HPDE6-E6E7 (cell line): Measurements from ENCODE around the gene BCAR3.
"Not testable (repeated sequence)": the region's sequence is repeated elsewhere in the genome, so short reads cannot be mapped to it uniquely, and the experiment has no call there.

Experiments
- DNase-seq: peaks from one replicate; pipeline ENCODE4 v3.0.0; 2011; ENCODE audit warnings: missing footprints; ENCODE audit errors: extremely low spot score

Gene BCAR3

DNA sequence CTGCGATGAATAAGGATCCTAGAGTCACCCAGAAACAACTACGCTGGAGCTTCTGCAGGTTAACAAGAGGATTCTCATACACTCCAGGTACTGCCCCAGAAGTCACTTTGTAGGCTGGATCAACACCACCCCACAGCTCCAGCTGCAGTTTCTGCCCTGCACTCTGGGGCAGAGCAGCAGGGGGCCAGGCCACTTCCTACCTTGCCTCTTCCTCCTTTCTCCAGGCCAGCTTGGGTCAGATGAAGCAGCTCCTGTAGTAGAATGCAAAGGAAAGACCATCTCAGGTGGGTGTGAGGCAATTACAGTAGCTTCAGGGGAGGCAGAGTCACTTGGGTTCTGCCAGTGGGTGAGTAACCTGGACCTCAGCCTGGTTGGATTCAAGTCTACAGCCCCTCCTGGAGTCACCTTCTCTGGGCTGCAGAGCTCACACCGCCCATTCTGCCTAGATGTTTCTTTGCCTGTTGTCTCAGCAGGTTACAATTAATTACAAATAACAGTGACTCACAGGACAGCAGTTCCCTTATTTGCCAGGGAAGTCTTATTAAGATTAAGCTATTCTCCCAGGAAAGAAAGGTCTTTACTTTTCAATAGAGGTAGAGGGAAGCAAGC is 24.4 kb upstream of the BCAR3 start:
- DNase-seq: no peak

DNA sequence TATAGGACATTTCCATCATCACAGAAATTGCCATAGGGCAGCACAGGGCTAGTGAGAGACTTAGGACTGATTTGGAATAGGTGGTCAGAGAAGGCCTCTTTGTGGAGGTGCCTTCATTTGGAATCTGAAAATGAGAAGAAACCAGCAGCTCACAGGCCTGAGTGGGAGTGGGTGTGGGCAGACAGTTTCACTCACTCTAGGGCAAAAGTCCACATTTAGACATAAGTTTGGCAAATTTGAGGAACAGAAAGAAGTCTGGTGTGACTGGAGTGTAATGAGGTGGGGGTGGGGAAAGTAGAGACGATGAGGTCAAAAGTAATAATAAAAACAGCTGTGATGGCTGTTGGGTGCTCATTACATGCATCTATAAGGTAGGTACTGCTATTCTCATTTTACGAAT is 22.4 kb upstream of the BCAR3 start:
- no peak for DNase-seq

DNA sequence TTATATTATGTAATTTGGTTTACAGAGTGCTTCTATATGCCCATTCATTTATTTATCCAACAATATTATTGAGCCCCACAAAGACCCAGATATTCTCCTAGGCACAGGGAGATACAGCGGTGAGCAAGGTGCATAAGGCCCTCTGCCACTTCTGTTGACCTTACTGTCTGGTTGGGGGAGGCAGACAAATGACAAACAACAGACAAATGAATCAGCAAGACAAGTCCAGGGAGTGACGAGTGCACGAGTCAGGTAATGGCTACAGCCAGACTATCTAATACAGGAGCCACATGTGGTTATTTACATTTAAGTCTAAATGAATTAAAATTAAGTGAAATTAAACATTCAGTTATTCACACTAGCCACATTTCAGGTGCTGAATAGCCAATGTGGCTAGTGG is 22.0 kb upstream of the BCAR3 start:
- no peak for DNase-seq

DNA sequence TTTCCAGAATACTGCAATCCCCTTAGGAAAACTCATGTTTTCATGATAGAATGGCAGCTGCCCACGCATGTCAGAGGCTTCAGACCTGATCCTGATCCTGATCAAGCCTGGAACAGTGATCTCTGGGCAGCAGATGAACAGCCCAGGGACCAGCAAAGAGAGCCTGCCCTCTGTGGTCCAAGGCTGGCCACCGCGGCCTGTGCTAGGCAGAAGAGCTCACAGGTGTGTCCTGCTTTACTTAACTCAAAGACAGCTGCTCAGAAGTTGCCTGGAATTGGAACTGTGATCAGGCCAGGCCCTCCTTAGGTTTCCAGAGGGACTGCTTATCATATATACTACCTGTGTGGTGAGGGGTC is 21.2 kb upstream of the BCAR3 start:
- no peak for DNase-seq

DNA sequence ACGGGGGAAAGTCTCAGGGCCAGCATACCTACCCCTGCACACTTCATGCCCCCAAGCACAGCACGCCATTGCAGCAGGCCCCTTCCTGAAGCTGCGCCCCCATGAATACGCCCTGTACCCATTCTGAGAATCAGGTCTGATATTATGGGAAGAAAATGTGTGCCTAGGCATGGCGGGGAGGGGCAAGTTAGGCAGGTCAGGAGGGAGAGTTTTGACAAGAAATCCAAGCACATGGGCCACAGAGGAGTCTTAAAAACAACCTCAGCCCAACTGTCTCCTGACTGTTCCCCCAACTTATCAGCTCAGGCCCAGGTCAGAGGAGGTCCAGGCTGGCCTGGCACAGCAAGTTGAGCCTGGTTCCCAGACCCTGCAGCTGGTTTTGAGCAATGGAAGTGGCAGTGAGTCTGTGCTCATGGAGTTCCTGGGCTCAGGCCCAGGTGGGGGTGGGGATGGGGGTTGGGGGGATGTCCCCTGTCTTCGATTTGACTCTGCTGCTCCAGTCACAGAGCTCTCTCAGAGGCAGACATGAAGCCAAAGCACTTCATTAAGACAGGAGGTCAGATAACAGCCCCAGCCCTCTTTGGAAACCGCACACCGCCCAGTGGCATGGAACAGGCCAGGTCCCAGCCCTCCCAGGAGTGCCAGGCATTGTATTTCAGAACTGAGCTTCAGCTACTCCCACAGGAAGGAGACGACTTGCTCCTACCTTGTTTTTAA is 20.6 kb upstream of the BCAR3 start:
- DNase-seq: no peak

DNA sequence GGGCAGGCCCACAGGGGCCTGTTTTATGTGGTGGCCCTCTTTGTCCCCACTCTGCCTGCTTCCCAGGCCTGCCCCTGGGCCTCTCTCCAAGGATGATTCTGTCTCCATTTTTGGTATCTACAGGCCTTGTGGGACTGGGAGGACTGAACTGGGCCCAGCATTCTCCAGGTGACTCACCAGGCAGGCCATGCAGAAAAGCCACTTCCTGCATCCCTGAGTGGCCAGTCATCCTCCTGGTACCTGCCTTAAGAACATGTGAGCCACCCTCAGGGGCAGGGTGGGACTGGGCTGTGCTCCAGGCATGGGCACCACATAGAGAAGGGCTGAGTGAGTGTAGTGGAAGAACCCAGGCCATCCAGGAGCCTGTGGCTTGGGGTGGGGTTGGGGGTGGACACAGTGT is 20.0 kb upstream of the BCAR3 start:
- peak; percentile 99 for DNase-seq

DNA sequence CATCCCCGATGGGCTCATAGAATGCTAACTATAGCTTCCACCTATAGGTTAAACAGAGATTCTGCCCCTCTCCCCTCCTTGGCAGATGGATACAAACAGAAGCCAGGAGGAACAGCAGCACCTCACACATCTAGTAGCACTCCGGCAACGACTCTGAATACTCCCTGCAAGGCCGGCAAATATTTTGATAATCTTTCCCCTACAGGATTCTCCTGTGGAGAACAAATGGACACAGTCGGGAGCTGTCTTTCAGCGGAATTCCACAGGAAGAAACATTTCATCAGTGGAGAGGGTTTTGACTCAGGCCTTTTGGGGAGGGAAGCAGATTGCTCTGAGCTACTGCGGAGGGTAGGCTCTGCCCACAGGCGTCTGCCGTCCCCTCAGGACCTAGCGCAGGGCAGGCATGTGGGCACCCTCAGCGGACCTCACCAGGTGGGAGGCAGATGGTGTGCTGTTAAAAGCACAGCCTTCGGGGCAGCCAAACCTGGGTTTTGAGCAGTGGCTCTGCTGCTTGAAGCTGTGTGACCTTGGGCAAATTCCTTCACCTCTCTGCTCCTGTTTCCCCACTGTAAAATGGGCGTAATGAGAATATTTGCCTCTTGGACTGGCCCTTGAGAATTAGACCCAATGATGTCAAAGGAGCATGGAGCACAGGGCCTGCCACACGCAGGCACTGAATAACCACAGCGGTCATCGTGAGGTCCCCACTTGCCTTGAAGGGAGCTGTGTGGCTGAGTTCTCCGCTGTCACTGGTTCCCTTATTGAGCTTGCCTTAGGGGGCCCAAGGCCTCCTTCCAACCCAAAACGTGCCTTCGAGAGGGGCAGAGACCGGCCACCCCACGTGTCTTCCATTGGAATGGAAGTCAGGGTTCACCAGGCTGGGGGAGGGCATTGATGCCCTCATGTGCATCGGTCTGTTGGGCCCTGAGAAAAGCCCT is 19.2 kb upstream of the BCAR3 start:
- no peak for DNase-seq

DNA sequence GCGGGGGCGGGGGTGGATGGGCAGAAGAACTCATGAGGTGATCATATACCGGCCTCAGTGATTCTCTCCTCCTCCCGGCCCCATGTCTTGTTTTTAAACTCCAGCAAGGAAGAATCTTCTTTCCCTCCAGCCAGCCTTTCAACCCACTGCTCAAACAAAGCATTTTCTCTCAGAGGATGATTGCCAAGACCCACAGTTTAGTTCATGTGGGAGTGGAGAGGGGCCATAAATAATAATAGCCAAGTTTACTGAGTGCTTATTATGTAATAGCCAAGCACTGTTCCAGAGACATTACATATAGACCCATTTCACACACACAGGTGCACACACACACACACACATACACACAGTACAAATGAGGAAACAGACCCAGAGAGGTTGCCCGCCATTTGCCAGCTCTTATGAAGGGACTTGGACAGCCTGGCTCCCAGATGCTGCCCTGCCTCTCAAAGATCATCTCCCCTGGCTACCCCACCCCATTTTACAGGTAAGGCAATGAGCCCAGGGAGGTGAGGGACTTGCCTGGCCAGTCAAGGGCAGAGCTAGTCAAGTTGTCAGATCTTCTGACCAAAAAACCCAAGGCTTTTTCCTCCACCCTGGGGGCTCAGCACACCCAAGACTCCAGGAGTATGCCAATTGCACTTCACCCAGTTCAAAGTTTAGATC is 18.0 kb upstream of the BCAR3 start:
- DNase-seq: no peak

DNA sequence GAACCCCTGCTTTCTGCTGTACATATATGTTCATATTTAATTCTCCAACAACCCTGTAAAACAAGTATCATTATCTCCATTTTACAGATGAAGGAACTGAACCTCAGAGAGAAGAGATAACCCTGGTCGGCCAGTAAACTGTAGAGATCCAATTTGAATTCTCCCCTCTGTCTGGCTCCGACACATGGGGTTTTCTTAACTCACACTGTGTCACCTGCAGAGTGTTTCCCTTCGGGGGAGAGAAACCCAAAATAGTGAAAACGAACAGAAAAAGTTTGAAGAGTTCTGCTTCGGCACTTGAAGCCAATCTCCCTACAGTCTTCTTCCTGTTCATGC is 17.4 kb upstream of the BCAR3 start:
- DNase-seq: no peak

DNA sequence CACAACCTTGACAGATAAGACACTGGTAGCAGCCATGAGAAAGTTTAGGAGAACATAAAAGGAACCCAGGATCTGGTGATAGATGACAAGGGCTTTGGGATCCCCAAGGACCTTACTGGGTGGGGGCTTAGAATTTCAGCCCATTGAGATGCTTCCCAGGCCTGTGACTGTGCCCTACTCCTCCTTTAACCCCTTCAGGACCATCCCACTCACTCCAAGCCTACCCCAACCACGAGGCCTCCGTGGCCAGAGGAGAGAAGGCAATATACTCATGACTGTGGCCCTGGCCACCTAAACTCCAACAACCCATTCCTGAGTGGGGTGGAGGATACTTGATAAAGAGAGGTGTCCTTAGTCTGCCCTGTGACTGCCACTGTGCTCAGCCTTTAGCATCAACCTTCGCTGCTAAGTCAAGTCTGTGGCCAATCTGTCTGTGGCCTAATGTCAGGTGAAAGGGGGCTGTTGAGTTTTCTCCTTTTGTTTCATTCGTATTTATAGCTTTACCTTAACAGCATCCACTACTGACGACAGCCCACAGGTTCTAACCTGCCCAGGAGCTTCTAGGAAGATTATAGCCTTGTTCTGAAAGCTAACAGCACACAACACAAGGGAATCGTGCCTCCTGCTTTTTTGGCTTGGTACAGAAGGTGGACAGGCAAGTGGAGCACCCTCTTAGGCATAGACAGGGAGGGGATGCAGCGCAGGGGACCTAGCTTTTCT is 16.9 kb upstream of the BCAR3 start:
- DNase-seq: no peak

DNA sequence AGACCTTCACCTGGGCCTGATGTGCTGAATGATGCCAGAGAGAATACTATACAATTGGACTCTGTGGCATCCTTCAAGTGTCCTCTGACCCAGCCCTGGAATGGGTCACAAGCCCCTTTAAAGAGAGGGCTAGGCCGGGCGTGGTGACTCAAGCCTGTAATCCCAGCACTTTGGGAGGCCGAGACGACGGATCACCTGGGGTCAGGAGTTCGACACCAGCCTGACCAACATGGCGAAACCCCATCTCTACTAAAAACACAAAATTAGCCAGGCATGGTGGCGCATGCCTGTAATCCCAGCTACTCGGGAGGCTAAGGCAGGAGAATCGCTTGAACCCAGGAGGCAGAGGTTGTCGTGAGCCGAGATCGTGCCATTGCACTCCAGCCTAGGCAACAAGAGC is 15.9 kb upstream of the BCAR3 start:
- not testable (repeated sequence) for DNase-seq

DNA sequence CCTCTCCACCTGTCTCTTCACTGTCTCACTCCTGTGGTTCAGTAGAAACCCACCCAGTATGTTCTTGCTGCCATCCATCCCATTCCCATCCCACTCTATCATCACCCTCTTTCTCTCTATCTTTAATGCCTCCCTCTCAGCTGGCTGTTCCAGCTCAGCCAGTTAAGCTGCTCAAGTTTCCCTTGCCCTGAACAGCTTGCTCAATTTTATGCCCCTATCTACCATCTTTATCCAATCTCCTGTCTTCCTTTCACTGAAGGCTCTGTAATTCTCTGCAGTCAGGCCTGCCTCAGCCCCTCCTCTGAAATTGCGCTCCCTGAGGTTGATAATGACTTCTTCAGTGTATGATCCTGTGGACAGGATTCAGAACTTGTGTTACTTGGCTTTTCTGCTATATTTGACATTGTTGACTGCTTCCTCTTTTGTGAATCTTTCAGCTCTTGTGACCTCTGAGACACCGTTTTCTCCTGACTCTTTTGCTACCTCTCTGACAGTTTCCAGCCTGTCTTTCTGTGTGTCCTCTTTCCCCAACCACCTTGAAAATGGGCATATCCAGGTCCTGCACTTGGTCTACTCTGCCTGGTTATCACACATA is 13.9 kb upstream of the BCAR3 start:
- no peak for DNase-seq

DNA sequence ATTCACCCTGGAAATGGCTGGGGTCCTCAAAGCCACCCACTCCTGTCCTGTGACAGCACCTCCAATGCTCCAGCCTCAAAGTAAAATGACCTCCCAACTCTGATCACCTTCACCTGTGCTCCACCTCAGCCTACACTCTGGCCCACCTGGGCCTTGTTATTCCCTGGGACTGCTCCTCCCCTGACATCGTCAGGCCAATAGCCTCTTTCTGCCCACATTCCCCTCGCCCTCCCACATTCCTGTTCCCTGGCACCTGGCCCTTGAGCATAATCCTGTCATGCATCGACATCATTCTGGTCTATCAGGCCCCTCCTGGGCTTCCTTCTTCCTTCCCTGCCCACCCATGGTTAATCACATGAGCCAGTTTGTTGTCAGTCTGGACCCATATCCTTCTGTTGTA is 13.2 kb upstream of the BCAR3 start:
- no peak for DNase-seq

DNA sequence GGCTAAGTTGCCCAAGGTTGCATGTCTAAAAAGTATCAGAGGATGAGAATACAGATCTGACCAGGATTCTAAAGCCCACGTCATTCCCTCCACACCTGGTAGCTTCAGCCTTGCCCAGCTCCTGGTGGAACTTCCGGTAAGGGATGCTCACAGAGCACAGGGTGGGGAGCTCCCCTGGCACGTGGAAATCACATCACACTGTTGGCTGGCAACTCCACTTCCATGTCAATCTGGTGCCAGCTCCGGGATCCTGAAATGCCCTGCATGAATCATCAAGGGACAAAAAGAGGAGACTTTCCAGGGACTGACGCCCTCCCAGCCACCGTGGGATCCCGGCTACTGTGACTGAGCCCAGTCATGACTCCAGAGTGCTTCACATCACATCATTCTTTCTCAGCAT is 12.4 kb upstream of the BCAR3 start:
- DNase-seq: no peak

DNA sequence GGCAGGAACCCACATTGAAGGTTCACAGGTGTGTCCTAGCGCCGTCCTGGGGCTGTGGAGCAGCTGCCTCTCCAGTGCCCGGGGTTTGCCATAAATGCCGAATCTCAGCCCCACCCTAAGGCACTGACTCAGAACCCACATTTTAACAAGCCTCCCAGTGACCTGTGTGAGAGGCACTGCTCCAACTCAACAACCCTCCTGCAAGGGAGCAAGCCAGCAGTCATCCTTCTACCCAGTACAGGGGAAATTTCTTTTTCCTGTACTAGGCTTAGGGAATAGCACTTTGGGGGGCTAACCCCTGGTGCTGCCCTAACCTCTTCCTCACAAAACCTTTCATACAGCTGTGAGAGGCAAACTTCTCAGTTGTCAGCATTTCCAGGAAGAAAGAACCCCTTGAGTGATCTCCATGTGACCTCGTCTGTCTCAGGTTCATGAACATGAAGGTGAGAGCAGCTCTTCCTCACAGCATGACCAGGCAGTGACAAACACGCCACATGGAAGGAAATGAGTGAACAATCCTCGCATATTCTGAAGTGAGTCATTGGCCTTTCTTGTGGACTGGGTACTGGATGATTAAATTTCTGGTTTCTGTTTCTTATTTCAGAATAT is 11.4 kb upstream of the BCAR3 start:
- DNase-seq: peak; percentile 91

DNA sequence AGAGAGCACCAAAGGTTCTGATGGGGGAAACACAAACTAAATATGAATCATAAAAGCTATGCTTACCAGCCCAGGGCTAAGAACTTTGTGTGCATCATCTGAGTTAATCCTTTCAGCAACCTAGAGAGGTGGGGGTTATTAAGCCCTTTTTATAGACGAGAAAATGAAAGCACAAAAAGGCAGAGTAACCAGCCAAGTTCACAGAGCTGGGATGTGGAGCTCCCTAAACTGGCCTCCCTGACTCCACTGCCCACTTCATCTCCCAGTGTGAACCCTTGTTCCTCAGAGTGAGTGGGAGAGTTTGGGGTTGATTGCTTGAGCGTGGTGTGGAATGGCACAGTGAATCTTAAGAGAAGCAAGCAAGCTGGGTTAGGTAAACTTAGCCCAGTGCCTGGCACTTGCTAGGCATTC is 10.8 kb upstream of the BCAR3 start:
- DNase-seq: no peak

DNA sequence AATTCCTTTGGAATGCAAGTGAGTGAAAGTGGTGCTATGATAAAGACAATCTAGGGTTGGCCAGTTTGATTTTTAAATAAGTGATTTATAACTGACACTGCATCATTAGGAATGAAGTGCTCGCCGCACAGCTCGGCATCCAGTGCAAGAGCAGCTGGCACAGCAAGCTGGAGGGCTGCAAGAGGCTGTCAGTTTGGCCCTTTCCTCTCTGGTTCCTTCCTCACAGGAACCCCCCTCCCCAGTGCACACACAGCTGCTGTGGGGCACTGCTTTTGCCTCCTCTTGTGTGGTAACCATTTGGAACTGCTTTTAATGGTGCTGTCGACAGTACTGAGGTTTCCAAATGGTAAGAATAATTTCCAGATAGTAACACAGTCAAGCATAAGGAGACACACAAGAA is 10.4 kb upstream of the BCAR3 start:
- DNase-seq: no peak

DNA sequence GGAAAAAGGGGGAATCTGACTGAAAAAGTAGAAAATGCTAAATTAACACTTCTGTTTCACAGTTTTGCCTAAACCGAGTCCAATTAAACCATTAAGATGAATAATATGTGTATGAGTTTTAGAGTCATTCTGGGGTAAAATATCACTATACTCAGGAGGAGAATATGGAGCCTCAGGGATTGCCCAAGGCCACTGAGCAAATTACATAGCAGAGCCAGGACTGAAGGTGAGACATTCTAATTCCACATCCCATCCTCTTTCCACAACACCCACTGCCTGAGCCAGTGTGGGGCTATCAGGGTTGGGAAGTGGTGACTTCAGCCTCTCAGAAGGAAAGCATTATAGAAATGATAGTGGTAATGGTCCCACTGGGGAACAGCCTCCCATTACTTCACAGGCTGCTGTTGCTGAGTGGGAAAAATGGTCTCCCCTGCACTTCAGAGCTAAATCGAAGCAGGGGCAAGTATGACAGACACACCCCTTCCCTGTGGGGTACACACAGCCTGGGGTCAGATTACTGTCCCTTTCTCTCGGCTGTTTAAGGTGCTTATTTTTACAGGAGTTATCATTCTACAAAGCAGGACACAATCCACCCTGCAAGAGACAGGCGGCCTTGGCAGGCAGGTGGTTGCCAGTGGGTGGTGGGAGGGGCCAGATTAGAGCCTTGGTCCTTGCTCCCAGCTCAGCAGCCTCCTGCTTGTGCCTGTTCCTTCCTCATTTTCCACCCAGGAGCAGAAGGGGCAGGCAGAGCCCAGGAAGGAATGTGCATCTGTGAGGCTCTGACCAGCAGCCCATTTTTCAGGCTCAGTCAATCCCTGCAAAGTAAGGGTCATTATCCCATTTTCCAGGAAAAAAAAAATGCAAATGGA is 9.5 kb upstream of the BCAR3 start:
- DNase-seq: no peak

DNA sequence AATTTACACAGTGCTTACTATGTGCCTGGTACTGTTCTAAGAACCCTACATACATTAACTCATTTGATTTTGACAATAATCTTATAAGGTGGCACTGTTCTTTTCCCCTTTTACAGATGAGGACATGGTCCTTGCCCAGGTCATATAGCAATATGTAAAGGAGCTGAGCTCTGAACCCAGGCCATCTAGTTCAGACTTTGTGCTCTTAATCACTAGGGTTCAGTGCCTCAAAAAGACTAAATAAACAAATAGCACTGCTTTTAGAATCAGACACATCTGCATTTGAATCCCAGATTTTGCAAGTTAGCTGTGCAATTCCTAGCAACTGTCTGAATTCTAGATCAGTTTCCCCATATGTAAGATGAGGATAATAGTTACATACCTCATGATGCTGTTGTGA is 8.7 kb upstream of the BCAR3 start:
- DNase-seq: no peak
